ENCODE results near the gene RSBN1L. TPM values are rescaled to one million over a fixed set of nuclear protein-coding genes. Genes with fewer than 3 reads are reported as not detected.

Gene RSBN1L
- total and polyA plus RNA-seq, 11 donors, result 4.0 to 12.1 (median 9.0) TPM

DNA sequence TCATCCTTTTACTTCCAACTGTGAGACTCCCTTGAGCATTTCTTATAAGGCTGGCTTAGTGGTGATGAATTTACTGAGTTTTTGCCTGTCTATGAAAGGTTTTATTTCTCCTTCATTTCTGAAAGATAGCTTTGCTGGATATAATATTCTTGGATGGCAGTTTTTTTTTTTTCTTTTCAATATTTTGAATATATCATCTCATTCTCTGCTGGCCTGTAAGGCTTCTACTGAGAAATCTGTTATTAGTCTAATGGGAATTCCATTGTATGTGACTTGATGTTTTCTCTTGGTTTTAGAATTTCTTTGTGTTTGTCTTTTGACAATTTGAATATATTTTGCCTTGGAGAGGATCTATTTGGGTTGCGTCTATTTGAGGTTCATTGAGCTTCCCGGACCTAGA lies 124.7 kb downstream of the RSBN1L start:
- TF ChIP-seq, protein P1, sequence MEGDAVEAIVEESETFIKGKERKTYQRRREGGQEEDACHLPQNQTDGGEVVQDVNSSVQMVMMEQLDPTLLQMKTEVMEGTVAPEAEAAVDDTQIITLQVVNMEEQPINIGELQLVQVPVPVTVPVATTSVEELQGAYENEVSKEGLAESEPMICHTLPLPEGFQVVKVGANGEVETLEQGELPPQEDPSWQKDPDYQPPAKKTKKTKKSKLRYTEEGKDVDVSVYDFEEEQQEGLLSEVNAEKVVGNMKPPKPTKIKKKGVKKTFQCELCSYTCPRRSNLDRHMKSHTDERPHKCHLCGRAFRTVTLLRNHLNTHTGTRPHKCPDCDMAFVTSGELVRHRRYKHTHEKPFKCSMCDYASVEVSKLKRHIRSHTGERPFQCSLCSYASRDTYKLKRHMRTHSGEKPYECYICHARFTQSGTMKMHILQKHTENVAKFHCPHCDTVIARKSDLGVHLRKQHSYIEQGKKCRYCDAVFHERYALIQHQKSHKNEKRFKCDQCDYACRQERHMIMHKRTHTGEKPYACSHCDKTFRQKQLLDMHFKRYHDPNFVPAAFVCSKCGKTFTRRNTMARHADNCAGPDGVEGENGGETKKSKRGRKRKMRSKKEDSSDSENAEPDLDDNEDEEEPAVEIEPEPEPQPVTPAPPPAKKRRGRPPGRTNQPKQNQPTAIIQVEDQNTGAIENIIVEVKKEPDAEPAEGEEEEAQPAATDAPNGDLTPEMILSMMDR (IDR thresholded peaks at IDR 0.05), result no peak
- TF ChIP-seq POLR2A (IDR thresholded peaks at IDR 0.05), result no peak
- DNase-seq, result no peak
- no peak for ATAC-seq
- peaks cover 0 to 14% (median 0%) of the 10 kb centered on the region in 9 donors for H3K36me3 ChIP-seq
- no peak overlapping the region for H3K4me3 ChIP-seq
- peaks cover 0 to 21% (median 5%) of the 10 kb centered on the region in 12 donors for H3K4me1 ChIP-seq
- peaks cover 0 to 77% (median 22%) of the 10 kb centered on the region in 12 donors for H3K9me3 ChIP-seq
- intact Hi-C loops (cut with DNase I), result no loop called here
- no peak overlapping the region for H3K27ac ChIP-seq
- no peaks in the 10 kb centered on the region for H3K27me3 ChIP-seq
- WGBS, 4 donors, result 94 to 100% (median 98%) methylated on average over 2 of the region's 2 CpGs

GRCh38 chr7:77822269-77822668 lies 126.0 kb downstream of the RSBN1L start:
- Histone ChIP-seq H3K4me1 (peaks cover 0 to 21% (median 5%) of the 10 kb centered on the region in 12 donors), H3K4me3 (no peak overlapping the region), H3K27ac (no peak overlapping the region), H3K27me3 (no peaks in the 10 kb centered on the region), H3K9me3 (peaks cover 0 to 80% (median 26%) of the 10 kb centered on the region in 12 donors), H3K36me3 (peaks cover 0 to 12% (median 0%) of the 10 kb centered on the region in 9 donors)
- ATAC-seq, result no peak
- intact Hi-C loops (cut with DNase I), result no loop called here
- 0 to 38% (median 0%) methylated on average over 1 of the region's 1 CpG; no CpG with 5 or more reads in 1 of the 4 donors for WGBS, 4 donors
- no peak for DNase-seq
- TF ChIP-seq POLR2A (IDR thresholded peaks at IDR 0.05), result no peak
- TF ChIP-seq, protein P1 (IDR thresholded peaks at IDR 0.05), result no peak

GRCh38 chr7:77823787-77824186 lies 127.5 kb downstream of the RSBN1L start:
- DNase-seq (no peak), ATAC-seq (no peak)
- intact Hi-C loops (cut with DNase I), result no loop called here
- 44 to 61% (median 52%) methylated on average over 2 of the region's 2 CpGs for WGBS, 4 donors
- H3K9me3 ChIP-seq, result peaks cover 0 to 65% (median 23%) of the 10 kb centered on the region in 12 donors
- peak overlapping the region in 1 of 12 donors; percentile 43 for H3K27ac ChIP-seq
- H3K4me1 ChIP-seq, result peaks cover 0 to 27% (median 5%) of the 10 kb centered on the region in 12 donors
- no peak for TF ChIP-seq POLR2A (IDR thresholded peaks at IDR 0.05)
- TF ChIP-seq, protein P1 (IDR thresholded peaks at IDR 0.05), result no peak
- H3K4me3 ChIP-seq, result no peak overlapping the region
- H3K36me3 ChIP-seq, result peaks cover 0 to 10% (median 0%) of the 10 kb centered on the region in 9 donors
- no peaks in the 10 kb centered on the region for H3K27me3 ChIP-seq

DNA sequence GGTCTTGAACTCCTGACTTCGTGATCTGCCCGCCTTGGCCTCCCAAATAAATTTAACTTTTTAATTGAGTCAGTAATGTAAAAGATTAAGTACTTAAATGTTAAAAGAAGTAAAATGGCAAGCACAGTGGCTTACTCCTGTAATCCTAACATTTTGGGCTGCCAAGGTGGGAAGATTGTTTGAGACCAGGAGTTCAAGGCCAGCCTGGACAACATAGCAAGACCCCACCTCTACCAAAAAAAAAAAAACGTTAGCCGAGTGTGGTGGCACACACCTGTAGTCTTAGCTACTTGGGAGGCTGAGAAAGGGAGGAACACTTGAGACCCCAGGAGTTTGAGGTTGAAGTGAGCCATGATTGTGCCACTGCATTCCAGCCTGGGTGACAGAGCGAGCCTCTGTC lies 128.4 kb downstream of the RSBN1L start:
- intact Hi-C loops (cut with DNase I), result no loop called here
- Histone ChIP-seq H3K4me3 (no peak overlapping the region), H3K27ac (peak overlapping the region in 1 of 12 donors; percentile 43), H3K27me3 (no peaks in the 10 kb centered on the region), H3K9me3 (peaks cover 0 to 56% (median 23%) of the 10 kb centered on the region in 12 donors), H3K36me3 (peaks cover 0 to 10% (median 0%) of the 10 kb centered on the region in 9 donors), H3K4me1 (peaks cover 0 to 27% (median 5%) of the 10 kb centered on the region in 12 donors)
- DNase-seq, result no peak
- no peak for ATAC-seq
- TF ChIP-seq, protein P1 (IDR thresholded peaks at IDR 0.05), result no peak
- no peak for TF ChIP-seq POLR2A (IDR thresholded peaks at IDR 0.05)
- WGBS, 4 donors, result 98% methylated on average over 5 of the region's 5 CpGs
